M059J (cell line): ENCODE results near the gene RPS13. TPM values are rescaled to one million over a fixed set of nuclear protein-coding genes. Genes with fewer than 3 reads are reported as not detected.
"Not testable (repeated sequence)": the region's sequence is repeated elsewhere in the genome, so short reads cannot be mapped to it uniquely, and the experiment has no call there.

Experiments used
- DNase-seq: peaks from one replicate; pipeline ENCODE4 v3.0.0-alpha.2; 2012; ENCODE audit warnings: low read depth
- total RNA-seq: library from RNA; depleted of rRNA; stranded (reverse); fragments of >200 nt; shearing (Covaris generic); gene quantifications from 2 replicates; pipeline ENCODE4 v1.2.3, GENCODE V29; 2014; rRNA removed

RPS13 gene
- total RNA-seq, 1 experiment from 2014 or later = 1,685 TPM

- DNase-seq = no peak
Measured at GRCh38 chr11:17036666-17037658, 40.5 kb downstream of the RPS13 start.

GRCh38 chr11:17034027-17034426 lies 43.4 kb downstream of the RPS13 start:
- not testable (repeated sequence) for DNase-seq

- no peak for DNase-seq
Measured at GRCh38 chr11:17026487-17027082, 50.9 kb downstream of the RPS13 start.

GRCh38 chr11:17024924-17025323 lies 52.5 kb downstream of the RPS13 start:
- DNase-seq = no peak

Other genes with a start within 250 kb of the RPS13 start
- 15.5 and 43.1 TPM in 2 replicates for gene PLEKHA7, start 63.3 kb downstream of the RPS13 start, total RNA-seq
- 23.3 and 29.8 TPM in 2 replicates for gene PIK3C2A, start 130.3 kb upstream of the RPS13 start, total RNA-seq
- 126 and 173 TPM in 2 replicates for gene NUCB2, start 199.1 kb upstream of the RPS13 start, total RNA-seq